Astrocyte (in vitro differentiated cells and primary cell): ENCODE measurements around the gene GJD2. TPM values are rescaled to one million over a fixed set of nuclear protein-coding genes. Genes with fewer than 3 reads are reported as not detected.

ENCODE experiments used
- DNase-seq: peaks from one replicate; pipeline ENCODE4 v3.0.0-alpha.2; 2010; ENCODE audit warnings: low read depth
- FAIRE-seq: peaks from 2 replicates; lab custom pipeline; 2011; peaks lifted over from hg19 to GRCh38; lab: Jason Lieb, UNC
- H2AFZ ChIP-seq: 2 replicates; pipeline ENCODE4 v1.6.0; 2012; ENCODE audit warnings: low read depth, low read length, inconsistent platforms
- H3K27ac ChIP-seq: 2 replicates; pipeline ENCODE4 v1.5.1; 2011; ENCODE audit warnings: low read depth, low read length, inconsistent platforms
- H3K27me3 ChIP-seq: 2 replicates; pipeline ENCODE4 v1.6.0; 2011; ENCODE audit warnings: low read length, inconsistent platforms; ENCODE audit not compliant: insufficient read depth
- H3K36me3 ChIP-seq: 2 replicates; pipeline ENCODE4 v1.5.1; 2011; ENCODE audit warnings: low read length, inconsistent platforms; ENCODE audit not compliant: insufficient read depth
- H3K4me1 ChIP-seq: 2 replicates; pipeline ENCODE4 v1.5.1; 2011; ENCODE audit warnings: low read length, inconsistent platforms; ENCODE audit not compliant: insufficient read depth
- H3K4me2 ChIP-seq: 2 replicates; pipeline ENCODE4 v1.6.0; 2012; ENCODE audit warnings: low read length, inconsistent platforms
- H3K4me3 ChIP-seq: 2 replicates; pipeline ENCODE4 v1.5.1; 2011; ENCODE audit warnings: low read depth, mild to moderate bottlenecking, low read length, inconsistent platforms; ENCODE audit not compliant: insufficient read depth
- H3K79me2 ChIP-seq: 2 replicates; pipeline ENCODE4 v1.6.0; 2012; ENCODE audit warnings: mild to moderate bottlenecking, low read length, inconsistent platforms; ENCODE audit not compliant: insufficient read depth
- H3K9ac ChIP-seq: 2 replicates; pipeline ENCODE4 v1.6.0; 2012; ENCODE audit warnings: mild to moderate bottlenecking, low read length, inconsistent platforms
- H3K9me3 ChIP-seq: 2 replicates; pipeline ENCODE4 v1.5.1; 2012; ENCODE audit warnings: low read depth, mild to moderate bottlenecking, low read length, inconsistent platforms; ENCODE audit not compliant: insufficient read depth
- H4K20me1 ChIP-seq: 2 replicates; pipeline ENCODE4 v1.6.0; 2012; ENCODE audit warnings: low read length, inconsistent platforms; ENCODE audit not compliant: insufficient read depth
- H3K27ac Mint-ChIP-seq: one replicate; pipeline ENCODE4 v1.8.0; 2021; ENCODE audit warnings: mild to moderate bottlenecking, mixed read lengths; ENCODE audit not compliant: unreplicated experiment
- H3K27me3 Mint-ChIP-seq: one replicate; pipeline ENCODE4 v1.8.0; 2021; ENCODE audit warnings: low read depth, mixed read lengths; ENCODE audit not compliant: unreplicated experiment
- H3K36me3 Mint-ChIP-seq: one replicate; pipeline ENCODE4 v1.8.0; 2021; ENCODE audit warnings: low read depth, mixed read lengths; ENCODE audit not compliant: unreplicated experiment
- H3K4me1 Mint-ChIP-seq: one replicate; pipeline ENCODE4 v1.8.0; 2021; ENCODE audit warnings: low read depth, mixed read lengths; ENCODE audit not compliant: unreplicated experiment
- H3K4me3 Mint-ChIP-seq: one replicate; pipeline ENCODE4 v1.8.0; 2021; ENCODE audit warnings: mild to moderate bottlenecking, moderate library complexity, mixed read lengths; ENCODE audit not compliant: unreplicated experiment
- H3K9me3 Mint-ChIP-seq: one replicate; pipeline ENCODE4 v1.8.0; 2021; ENCODE audit warnings: mild to moderate bottlenecking, mixed read lengths; ENCODE audit not compliant: unreplicated experiment
- EZH2 ChIP-seq: IDR thresholded peaks from 2 replicates; pipeline ENCODE4 v1.6.1; 2012; ENCODE audit warnings: mild to moderate bottlenecking, low read length, inconsistent platforms; ENCODE audit not compliant: insufficient read depth
- total RNA-seq: library from RNA; stranded (reverse); gene quantifications from 2 replicates; pipeline ENCODE4 v1.2.1, GENCODE V29; 2021
- TF ChIP-seq, protein P1 (sequence below): IDR thresholded peaks from 2 replicates; pipeline ENCODE4 v1.5.1; 2011; ENCODE audit warnings: low read depth, mild to moderate bottlenecking, inconsistent platforms, low read length, moderate library complexity; ENCODE audit not compliant: insufficient read depth

The GJD2 gene
- total RNA-seq, 1 donor from 2014 or later = 1.00 TPM

DNA sequence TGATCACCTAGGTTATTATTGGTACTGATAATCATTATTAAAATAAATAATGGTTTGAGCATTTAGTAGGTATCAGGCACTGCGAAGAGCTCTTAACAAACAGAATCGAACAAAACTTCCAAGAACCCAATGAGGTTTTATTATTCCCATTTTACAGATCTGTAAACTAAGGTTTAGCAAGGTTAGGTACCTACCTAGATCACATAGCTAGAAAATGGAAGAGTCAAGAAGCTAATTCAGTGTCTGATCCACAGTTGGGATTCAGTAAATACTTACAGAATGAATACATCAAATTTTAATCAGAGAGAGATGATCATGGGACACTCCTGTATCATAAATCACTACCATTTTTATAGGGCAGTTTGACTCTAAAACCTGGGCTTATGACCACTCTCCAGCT is 15.5 kb downstream of the GJD2 start:
- H3K9me3 ChIP-seq = no peaks in the 10 kb centered on the region
- H3K9me3 Mint-ChIP-seq = no peaks in the 10 kb centered on the region
- H3K9ac ChIP-seq = no peak overlapping the region
- H3K36me3 Mint-ChIP-seq = no peaks in the 10 kb centered on the region
- DNase-seq (no peak), FAIRE-seq (no peak)
- H3K4me2 ChIP-seq = no peak overlapping the region
- TF ChIP-seq, protein P1, sequence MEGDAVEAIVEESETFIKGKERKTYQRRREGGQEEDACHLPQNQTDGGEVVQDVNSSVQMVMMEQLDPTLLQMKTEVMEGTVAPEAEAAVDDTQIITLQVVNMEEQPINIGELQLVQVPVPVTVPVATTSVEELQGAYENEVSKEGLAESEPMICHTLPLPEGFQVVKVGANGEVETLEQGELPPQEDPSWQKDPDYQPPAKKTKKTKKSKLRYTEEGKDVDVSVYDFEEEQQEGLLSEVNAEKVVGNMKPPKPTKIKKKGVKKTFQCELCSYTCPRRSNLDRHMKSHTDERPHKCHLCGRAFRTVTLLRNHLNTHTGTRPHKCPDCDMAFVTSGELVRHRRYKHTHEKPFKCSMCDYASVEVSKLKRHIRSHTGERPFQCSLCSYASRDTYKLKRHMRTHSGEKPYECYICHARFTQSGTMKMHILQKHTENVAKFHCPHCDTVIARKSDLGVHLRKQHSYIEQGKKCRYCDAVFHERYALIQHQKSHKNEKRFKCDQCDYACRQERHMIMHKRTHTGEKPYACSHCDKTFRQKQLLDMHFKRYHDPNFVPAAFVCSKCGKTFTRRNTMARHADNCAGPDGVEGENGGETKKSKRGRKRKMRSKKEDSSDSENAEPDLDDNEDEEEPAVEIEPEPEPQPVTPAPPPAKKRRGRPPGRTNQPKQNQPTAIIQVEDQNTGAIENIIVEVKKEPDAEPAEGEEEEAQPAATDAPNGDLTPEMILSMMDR = no peak
- no peak for TF ChIP-seq EZH2
- H3K79me2 ChIP-seq = no peaks in the 10 kb centered on the region
- no peak overlapping the region for H2AFZ ChIP-seq
- no peak overlapping the region for H3K4me3 Mint-ChIP-seq
- H3K27ac ChIP-seq = no peak overlapping the region
- H3K4me3 ChIP-seq = no peak overlapping the region
- H3K27me3 Mint-ChIP-seq = peaks cover 19% of the 10 kb centered on the region
- no peak overlapping the region for H3K27ac Mint-ChIP-seq
- H3K27me3 ChIP-seq = peaks cover 4% of the 10 kb centered on the region
- no peaks in the 10 kb centered on the region for H3K36me3 ChIP-seq
- H3K4me1 Mint-ChIP-seq = no peaks in the 10 kb centered on the region
- no peaks in the 10 kb centered on the region for H4K20me1 ChIP-seq
- H3K4me1 ChIP-seq = no peaks in the 10 kb centered on the region

DNA sequence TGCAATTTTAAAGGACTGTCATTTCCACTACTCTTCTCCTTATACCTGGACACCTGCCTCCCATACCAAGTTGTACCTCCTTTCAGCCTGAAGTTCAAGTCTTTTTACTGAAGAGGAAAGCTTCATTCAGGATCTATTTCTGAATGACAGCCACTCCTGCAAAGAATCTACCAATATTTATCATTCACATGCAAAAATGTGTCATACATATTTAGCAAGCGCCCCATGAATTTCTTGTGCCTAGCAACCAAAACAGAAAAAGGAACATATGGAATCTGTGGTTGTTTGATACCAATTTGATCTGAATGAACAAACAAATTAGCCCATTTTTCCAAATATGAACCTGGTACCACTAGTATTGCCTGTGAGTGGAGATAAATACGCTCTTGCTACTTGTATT is 16.8 kb downstream of the GJD2 start:
- Mint-ChIP-seq H3K9me3 (no peaks in the 10 kb centered on the region), H3K4me1 (no peaks in the 10 kb centered on the region), H3K4me3 (no peak overlapping the region), H3K36me3 (no peaks in the 10 kb centered on the region), H3K27me3 (peaks cover 13% of the 10 kb centered on the region), H3K27ac (no peak overlapping the region)
- H2AFZ ChIP-seq = no peak overlapping the region
- no peaks in the 10 kb centered on the region for H3K36me3 ChIP-seq
- no peaks in the 10 kb centered on the region for H4K20me1 ChIP-seq
- H3K4me1 ChIP-seq = no peaks in the 10 kb centered on the region
- H3K9ac ChIP-seq = no peak overlapping the region
- H3K79me2 ChIP-seq = no peaks in the 10 kb centered on the region
- H3K27ac ChIP-seq = no peak overlapping the region
- no peak for FAIRE-seq
- H3K4me2 ChIP-seq = no peak overlapping the region
- H3K9me3 ChIP-seq = no peaks in the 10 kb centered on the region
- no peak for DNase-seq
- peaks cover 4% of the 10 kb centered on the region for H3K27me3 ChIP-seq
- TF ChIP-seq EZH2 = no peak
- TF ChIP-seq, protein P1 = no peak
- H3K4me3 ChIP-seq = no peak overlapping the region

- H3K9ac ChIP-seq = no peak overlapping the region
- peaks cover 4% of the 10 kb centered on the region for H3K27me3 ChIP-seq
- H3K9me3 ChIP-seq = no peaks in the 10 kb centered on the region
- H3K79me2 ChIP-seq = no peaks in the 10 kb centered on the region
- H3K27me3 Mint-ChIP-seq = peaks cover 13% of the 10 kb centered on the region
- DNase-seq (no peak), FAIRE-seq (no peak)
- no peak overlapping the region for H3K27ac ChIP-seq
- H3K36me3 ChIP-seq = no peaks in the 10 kb centered on the region
- H3K9me3 Mint-ChIP-seq = no peaks in the 10 kb centered on the region
- no peak overlapping the region for H3K4me3 ChIP-seq
- no peaks in the 10 kb centered on the region for H3K4me1 Mint-ChIP-seq
- H3K4me3 Mint-ChIP-seq = no peak overlapping the region
- no peak overlapping the region for H3K27ac Mint-ChIP-seq
- no peaks in the 10 kb centered on the region for H3K4me1 ChIP-seq
- no peaks in the 10 kb centered on the region for H3K36me3 Mint-ChIP-seq
- no peak overlapping the region for H3K4me2 ChIP-seq
- H2AFZ ChIP-seq = no peak overlapping the region
- TF ChIP-seq EZH2 = no peak
- TF ChIP-seq, protein P1 = no peak
- H4K20me1 ChIP-seq = no peaks in the 10 kb centered on the region
Measured at GRCh38 chr15:34737477-34737876, 17.3 kb downstream of the GJD2 start.
